HG03103 (cell line): ENCODE measurements around the gene TMC1.
"Not testable (repeated sequence)": the region's sequence is repeated elsewhere in the genome, so short reads cannot be mapped to it uniquely, and the experiment has no call there.

Experiments used
- ATAC-seq: cut with Tn5 transposase; IDR thresholded peaks from one replicate; pipeline ENCODE4 v1.9.1; 2021; ENCODE audit warnings: low read depth; ENCODE audit not compliant: unreplicated experiment

The TMC1 gene

GRCh38 chr9:72856972-72857623 is 335.7 kb downstream of the TMC1 start:
- ATAC-seq, result no peak

- no peak for ATAC-seq
These were observed 336.2 kb downstream of the TMC1 start for GRCh38 chr9:72857624-72857996.

GRCh38 chr9:72858089-72858912 is 336.9 kb downstream of the TMC1 start:
- ATAC-seq, result no peak

- ATAC-seq, result not testable (repeated sequence)
These were observed 341.4 kb downstream of the TMC1 start for GRCh38 chr9:72862788-72863187.

GRCh38 chr9:72863456-72864094 is 342.2 kb downstream of the TMC1 start:
- no peak for ATAC-seq

GRCh38 chr9:72864327-72864726 is 342.9 kb downstream of the TMC1 start:
- ATAC-seq, result no peak

GRCh38 chr9:72871685-72872084 is 350.3 kb downstream of the TMC1 start:
- ATAC-seq, result no peak

GRCh38 chr9:72872718-72873117 is 351.3 kb downstream of the TMC1 start:
- no peak for ATAC-seq

GRCh38 chr9:72873456-72873855 is 352.0 kb downstream of the TMC1 start:
- no peak for ATAC-seq

- no peak for ATAC-seq
These were observed 352.9 kb downstream of the TMC1 start for GRCh38 chr9:72874344-72874743.

- ATAC-seq, result no peak
These were observed 353.8 kb downstream of the TMC1 start for GRCh38 chr9:72875221-72875620.

- ATAC-seq, result no peak
These were observed 359.4 kb downstream of the TMC1 start for GRCh38 chr9:72880821-72881220.

GRCh38 chr9:72882117-72882775 is 360.8 kb downstream of the TMC1 start:
- no peak for ATAC-seq

- no peak for ATAC-seq
These were observed 362.5 kb downstream of the TMC1 start for GRCh38 chr9:72883875-72884274.

- ATAC-seq, result no peak
These were observed 363.1 kb downstream of the TMC1 start for GRCh38 chr9:72884508-72884907.
